K562 (cell line): ENCODE results near the gene GRHL3. TPM values are rescaled to one million over a fixed set of nuclear protein-coding genes. Genes with fewer than 3 reads are reported as not detected.

Source experiments
- ATAC-seq: fragments of 200-7000 bp; cut with Tn5 transposase; 3 replicates; pipeline ENCODE4 v1.9.1; 2020; ENCODE audit warnings: moderate library complexity
- BruUV-seq: library from RNA; stranded (reverse); fragments of 400-500 nt; replicated peaks from 2 replicates; lab custom pipeline; 2021; lab: Mats Ljungman, UMichigan
- CTCF ChIA-PET: fragments of 300-600 bp; formaldehyde crosslinking; extraction: SDS; loops from one replicate; lab custom pipeline; 2021; ENCODE audit warnings: low intra/inter-chr PET ratio; lab: Yijun Ruan, JAX
- POLR2A ChIA-PET: fragments of 300-600, 350-650 bp; sonication (Branson Sonifier 250); formaldehyde crosslinking; extraction: SDS; loops from one replicate; lab custom pipeline; 2021; ENCODE audit warnings: antibody characterized with exemption, inconsistent platforms; lab: Yijun Ruan, JAX
- DNase-seq, 4 experiments: peaks; one replicate each; pipeline versions ENCODE4 v3.0.0 to v3.0.0-alpha.2; 2011 to 2018; ENCODE audit warnings: low spot score in 3 of 4, mixed read lengths in 3 of 4; ENCODE audit errors: extremely low read depth in 1 of 4
- FAIRE-seq: peaks from 2 replicates; lab custom pipeline; 2011; peaks lifted over from hg19 to GRCh38; lab: Jason Lieb, UNC
- H2AFZ ChIP-seq: 2 replicates; pipeline ENCODE4 v1.6.0; 2011; ENCODE audit warnings: low read depth, low read length, control low read depth, inconsistent platforms
- H3K27ac ChIP-seq: fragments of 200-600 bp; 3 replicates; pipeline ENCODE4 v1.8.0; 2011; ENCODE audit warnings: low read depth, mild to moderate bottlenecking, control low read depth, inconsistent platforms, low read length, moderate library complexity, mixed read lengths; ENCODE audit errors: extremely low read depth
- H3K27me3 ChIP-seq, 2 experiments: fragments of 300-600 bp in 1 of 2; 2 replicates in 1 of 2; 3 replicates in 1 of 2; pipeline versions ENCODE4 v1.6.0 to v1.8.0; 2011; ENCODE audit warnings: inconsistent platforms in 2 of 2, low read length in 2 of 2, mild to moderate bottlenecking in 1 of 2, mixed read lengths in 1 of 2, moderate library complexity in 1 of 2; ENCODE audit not compliant: control insufficient read depth in 2 of 2, insufficient read depth in 2 of 2
- H3K36me3 ChIP-seq: fragments of 300-600 bp; 3 replicates; pipeline ENCODE4 v1.8.0; 2011; ENCODE audit warnings: mild to moderate bottlenecking, low read length, inconsistent platforms; ENCODE audit not compliant: control insufficient read depth, insufficient read depth
- H3K4me1 ChIP-seq, 2 experiments: fragments of 200-600 bp in 1 of 2; replicated peaks in 1 of 2; 2 replicates in 1 of 2; 3 replicates in 1 of 2; pipeline versions ENCODE4 v1.5.1 to v1.8.0; 2011; ENCODE audit warnings: inconsistent platforms in 2 of 2, low read length in 2 of 2, mild to moderate bottlenecking in 1 of 2, mixed read lengths in 1 of 2, moderate library complexity in 1 of 2; ENCODE audit not compliant: control insufficient read depth in 2 of 2, insufficient read depth in 2 of 2
- H3K4me2 ChIP-seq: 2 replicates; pipeline ENCODE4 v1.6.1; 2011; ENCODE audit warnings: low read length, control low read depth, inconsistent platforms, mixed read lengths; ENCODE audit not compliant: insufficient read depth
- H3K4me3 ChIP-seq: fragments of 200-600 bp; sonication (generic), shearing (Covaris generic); 2 replicates; pipeline ENCODE4 v1.5.1; 2016; ENCODE audit warnings: control low read depth, inconsistent platforms
- H3K79me2 ChIP-seq: fragments of 200-600 bp; 3 replicates; pipeline ENCODE4 v1.8.0; 2011; ENCODE audit warnings: low read length, inconsistent platforms; ENCODE audit not compliant: control insufficient read depth, insufficient read depth
- H3K9ac ChIP-seq, 2 experiments: 2 replicates each; pipeline versions ENCODE4 v1.6.0 to v1.6.1; 2011; ENCODE audit warnings: low read depth in 2 of 2, low read length in 2 of 2, control low read depth in 1 of 2, inconsistent platforms in 1 of 2, mild to moderate bottlenecking in 1 of 2, mixed read lengths in 1 of 2; ENCODE audit not compliant: insufficient read depth in 1 of 2
- H3K9me1 ChIP-seq: one replicate; pipeline ENCODE4 v1.6.0; 2011; ENCODE audit warnings: inconsistent platforms, mild to moderate bottlenecking, low read length, moderate library complexity; ENCODE audit not compliant: control insufficient read depth, insufficient read depth
- H3K9me3 ChIP-seq: replicated peaks from 2 replicates; pipeline ENCODE4 v1.5.1; 2011; ENCODE audit warnings: low read depth, low read length, inconsistent platforms; ENCODE audit not compliant: control insufficient read depth, insufficient read depth
- H4K20me1 ChIP-seq: replicated peaks from 2 replicates; pipeline ENCODE4 v1.6.1; 2011; ENCODE audit warnings: low read length, inconsistent platforms, mixed read lengths; ENCODE audit not compliant: control insufficient read depth, insufficient read depth
- MBD2 ChIP-seq: sonication (generic); IDR thresholded peaks from 2 replicates; pipeline ENCODE4 v1.6.1; 2016; ENCODE audit warnings: low read depth, borderline replicate concordance
- MTF1 ChIP-seq: fragments of 250-450 bp; sonication (Bioruptor Pico); IDR thresholded peaks from 2 replicates; pipeline ENCODE4 v1.9.0; 2021; ENCODE audit warnings: moderate library complexity, mild to moderate bottlenecking, inconsistent platforms, borderline replicate concordance
- NCOA2 ChIP-seq, 2 experiments: fragments of 450-650 bp; IDR thresholded peaks; 2 replicates each; pipeline ENCODE4 v1.6.1; 2018; ENCODE audit warnings: mild to moderate bottlenecking in 2 of 2, moderate library complexity in 1 of 2; ENCODE audit not compliant: partially characterized antibody in 2 of 2
- PRMT5 ChIP-seq: sonication (generic); formaldehyde crosslinking; IDR thresholded peaks from 2 replicates; pipeline ENCODE4 v1.5.0; 2020; ENCODE audit warnings: missing genetic modification reagents
- RBM22 ChIP-seq: fragments of 200-400 bp; formaldehyde crosslinking; IDR thresholded peaks from 2 replicates; pipeline ENCODE4 v1.6.1; 2018; ENCODE audit warnings: low read length, low read depth; ENCODE audit not compliant: poor library complexity, severe bottlenecking
- SNIP1 ChIP-seq: fragments of 450-650 bp; IDR thresholded peaks from 2 replicates; pipeline ENCODE4 v1.7.1; 2017; ENCODE audit warnings: low read depth, mild to moderate bottlenecking
- ZFP1 ChIP-seq: fragments of 450-650 bp; formaldehyde crosslinking; IDR thresholded peaks from 2 replicates; pipeline ENCODE4 v1.4.0; 2020; ENCODE audit warnings: mild to moderate bottlenecking, mixed read lengths
- ZNF644 ChIP-seq: fragments of 200-800 bp; sonication (Bioruptor generic); IDR thresholded peaks from 2 replicates; pipeline ENCODE4 v1.6.1; 2016; ENCODE audit warnings: low read depth, missing genetic modification characterization, missing compliant biosample characterization
- WGBS: fragments of 100-300 bp; shearing (Covaris generic); methylation state at CpG from one replicate; pipeline ENCODE4 v1.1.6; 2016; ENCODE audit warnings: low coverage, mixed read lengths; ENCODE audit not compliant: insufficient coverage; ENCODE audit errors: missing lambda C conversion rate; 5-methylcytosine and 5-hydroxymethylcytosine counted together
- in situ Hi-C: fragments of 300-500 bp; cut with MboI; formaldehyde crosslinking; loops from 4 replicates; pipeline ENCODE4 v1.15.0; 2018; ENCODE audit warnings: inconsistent platforms, mixed read lengths
- intact Hi-C: fragments of 100-400 bp; cut with micrococcal nuclease; formaldehyde crosslinking; loops from 2 replicates; pipeline ENCODE4 v1.14.2; 2022
- polyA plus RNA-seq, 8 experiments: library from polyadenylated mRNA; depleted of rRNA in 4 of 8; stranded (reverse) in 5 of 8; unstranded in 3 of 8; fragments of >200 nt; fragmentation: Nextera tagmentation in 2 of 8; fragmentation: Illumina TruSeq in 1 of 8; extraction: Ambion mirVana in 2 of 8; extraction: Trizol in 1 of 8; gene quantifications; 2 replicates each; pipeline versions ENCODE4 v1.2.1 to v1.2.3, GENCODE V29; 2011 to 2014; ENCODE audit warnings: inconsistent platforms in 1 of 8, missing spikeins in 1 of 8
- total RNA-seq, 7 experiments: library from RNA; depleted of rRNA in 6 of 7; stranded (reverse); fragments of >200 nt in 6 of 7; fragmentation: Illumina TruSeq in 2 of 7; extraction: Trizol in 2 of 7; gene quantifications; 2 replicates each; pipeline versions ENCODE4 v1.2.1 to v1.2.3, GENCODE V29; 2011 to 2021; ENCODE audit warnings: low replicate concordance in 1 of 7
- TF ChIP-seq, protein P1 (sequence below): fragments of 450-650 bp; IDR thresholded peaks from 2 replicates; pipeline ENCODE4 v1.6.1; 2016; ENCODE audit warnings: borderline replicate concordance

Gene GRHL3
- total and polyA plus RNA-seq, 9 of the 15 experiments (the other 6 are each of a cell fraction or from before 2014, with no cell fraction given) = 0.01 to 0.04 TPM; not detected in 7

DNA sequence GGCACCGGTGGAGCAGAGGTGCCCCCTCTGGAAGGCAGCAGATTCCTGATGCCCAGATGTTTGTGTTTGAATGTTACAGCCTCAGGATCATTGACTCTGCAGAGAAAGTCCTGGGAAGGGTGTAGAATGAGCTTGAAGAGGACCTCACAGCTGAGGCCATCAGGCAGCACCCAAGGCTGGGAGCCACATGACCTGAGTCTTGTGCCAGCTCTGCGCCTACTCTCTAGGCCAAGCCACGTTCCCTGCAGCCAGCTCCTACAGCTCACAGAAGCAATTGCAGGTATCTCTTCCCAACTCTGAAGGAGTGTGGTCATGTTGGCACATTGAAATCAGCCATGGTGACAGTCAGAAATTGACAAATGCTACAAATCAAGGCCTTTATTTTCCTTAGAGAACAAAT, 36.3 kb downstream of the GRHL3 start:
- Histone ChIP-seq H4K20me1 (peaks cover 4% of the 10 kb centered on the region; the same call in 1 of the 2 replicates), H3K36me3 (no peaks in the 10 kb centered on the region), H3K27ac (no peak overlapping the region), H3K4me3 (no peak overlapping the region), H2AFZ (no peak overlapping the region), H3K27me3 (peaks cover under 1 to 65% of the 10 kb centered on the region in 2 experiments; a peak in 3 of 5 replicates), H3K9me3 (no peaks in the 10 kb centered on the region), H3K79me2 (no peaks in the 10 kb centered on the region)
- 22% methylated on average over 3 of the region's 3 CpGs for WGBS
- POLR2A ChIA-PET = interaction anchor here (0.7 to 1.3 kb wide), 2 partner anchors 8 to 64 kb away, joined by 3 to 5 read pairs; no protein-coding TSS in a partner anchor
- DNase-seq (no peak), FAIRE-seq (no peak), ATAC-seq (no peak)
- in situ Hi-C loops = no loop called here
- BruUV-seq = no TSS peak
- intact Hi-C loops = no loop called here
- no peak for TF ChIP-seq PRMT5
- TF ChIP-seq RBM22 = no peak
- no peak for TF ChIP-seq MTF1 (CRISPR knock-in tag)
- no peak for TF ChIP-seq ZNF644 (tag)
- TF ChIP-seq MBD2 = no peak
- TF ChIP-seq, protein P1, sequence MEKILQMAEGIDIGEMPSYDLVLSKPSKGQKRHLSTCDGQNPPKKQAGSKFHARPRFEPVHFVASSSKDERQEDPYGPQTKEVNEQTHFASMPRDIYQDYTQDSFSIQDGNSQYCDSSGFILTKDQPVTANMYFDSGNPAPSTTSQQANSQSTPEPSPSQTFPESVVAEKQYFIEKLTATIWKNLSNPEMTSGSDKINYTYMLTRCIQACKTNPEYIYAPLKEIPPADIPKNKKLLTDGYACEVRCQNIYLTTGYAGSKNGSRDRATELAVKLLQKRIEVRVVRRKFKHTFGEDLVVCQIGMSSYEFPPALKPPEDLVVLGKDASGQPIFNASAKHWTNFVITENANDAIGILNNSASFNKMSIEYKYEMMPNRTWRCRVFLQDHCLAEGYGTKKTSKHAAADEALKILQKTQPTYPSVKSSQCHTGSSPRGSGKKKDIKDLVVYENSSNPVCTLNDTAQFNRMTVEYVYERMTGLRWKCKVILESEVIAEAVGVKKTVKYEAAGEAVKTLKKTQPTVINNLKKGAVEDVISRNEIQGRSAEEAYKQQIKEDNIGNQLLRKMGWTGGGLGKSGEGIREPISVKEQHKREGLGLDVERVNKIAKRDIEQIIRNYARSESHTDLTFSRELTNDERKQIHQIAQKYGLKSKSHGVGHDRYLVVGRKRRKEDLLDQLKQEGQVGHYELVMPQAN = no peak
- TF ChIP-seq SNIP1 = no peak
- no peak for TF ChIP-seq ZFP1 (CRISPR knock-in tag)
- TF ChIP-seq NCOA2 (IDR thresholded peaks at IDR 0.05; ENCODE audit: partially characterized antibody in 2 of 2) = no peak
- TF ChIP-seq, all 486 proteins: peak for 0
- no peak overlapping the region for H3K4me2 ChIP-seq
- no peaks in the 10 kb centered on the region for H3K4me1 ChIP-seq
- H3K9me1 ChIP-seq = no peaks in the 10 kb centered on the region
- CTCF ChIA-PET = no interaction called here
- H3K9ac ChIP-seq = no peak overlapping the region
